SK-N-SH treated with all-trans-retinoic acid at 6 μM for 48 hours (cell line): ENCODE results near the gene STAMBP.

Experiments used
- ESRRG ChIP-seq: fragments of 250-450 bp; sonication (Bioruptor Pico); IDR thresholded peaks from 2 replicates; pipeline ENCODE4 v1.6.1; 2021; ENCODE audit warnings: mild to moderate bottlenecking
- GLIS3 ChIP-seq: fragments of 250-450 bp; sonication (Bioruptor Pico); IDR thresholded peaks from 2 replicates; pipeline ENCODE4 v1.5.0; 2020; ENCODE audit warnings: mild to moderate bottlenecking, moderate library complexity
- ISL1 ChIP-seq: fragments of 250-450 bp; sonication (Bioruptor Pico); IDR thresholded peaks from 2 replicates; pipeline ENCODE4 v2.1.2; 2022; ENCODE audit warnings: mild to moderate bottlenecking, moderate library complexity
- OSR1 ChIP-seq: fragments of 250-450 bp; sonication (Bioruptor Pico); IDR thresholded peaks from 2 replicates; pipeline ENCODE4 v1.8.0; 2022; ENCODE audit warnings: moderate library complexity, mild to moderate bottlenecking, inconsistent platforms
- RARB ChIP-seq: fragments of 250-450 bp; sonication (Bioruptor Pico); IDR thresholded peaks from 2 replicates; pipeline ENCODE4 v1.8.0; 2021; ENCODE audit warnings: mild to moderate bottlenecking, moderate library complexity
- SNAI2 ChIP-seq: fragments of 250-450 bp; sonication (Bioruptor Pico); IDR thresholded peaks from 2 replicates; pipeline ENCODE4 v1.5.0; 2020; ENCODE audit warnings: mild to moderate bottlenecking, moderate library complexity
- TCF4 ChIP-seq: fragments of 250-450 bp; sonication (Bioruptor Pico); IDR thresholded peaks from 2 replicates; pipeline ENCODE4 v1.8.0; 2021; ENCODE audit warnings: mild to moderate bottlenecking, moderate library complexity, borderline replicate concordance
- TOX ChIP-seq: fragments of 250-450 bp; sonication (Bioruptor Pico); IDR thresholded peaks from 2 replicates; pipeline ENCODE4 v1.8.0; 2021; ENCODE audit warnings: mild to moderate bottlenecking, moderate library complexity, borderline replicate concordance
- ZC3H10 ChIP-seq: fragments of 250-450 bp; sonication (Bioruptor Pico); IDR thresholded peaks from 2 replicates; pipeline ENCODE4 v1.5.1; 2021; ENCODE audit warnings: mild to moderate bottlenecking, moderate library complexity
- ZFP3 ChIP-seq: fragments of 250-450 bp; sonication (Bioruptor Pico); IDR thresholded peaks from 2 replicates; pipeline ENCODE4 v1.5.0; 2020; ENCODE audit warnings: mild to moderate bottlenecking, moderate library complexity
- ZFP30 ChIP-seq: fragments of 450-650 bp; formaldehyde crosslinking; IDR thresholded peaks from 2 replicates; pipeline ENCODE4 v1.5.0; 2022; ENCODE audit warnings: mild to moderate bottlenecking, moderate library complexity
- ZNF70 ChIP-seq: fragments of 450-650 bp; formaldehyde crosslinking; IDR thresholded peaks from 2 replicates; pipeline ENCODE4 v1.5.0; 2020; ENCODE audit warnings: mild to moderate bottlenecking, moderate library complexity
- TF ChIP-seq, protein P1 (sequence below): fragments of 250-450 bp; sonication (Bioruptor Pico); IDR thresholded peaks from 2 replicates; pipeline ENCODE4 v1.5.1; 2021; ENCODE audit warnings: mild to moderate bottlenecking, moderate library complexity
- TF ChIP-seq, protein P2 (sequence below): fragments of 250-450 bp; sonication (Bioruptor Pico); IDR thresholded peaks from 2 replicates; pipeline ENCODE4 v1.5.0; 2020; ENCODE audit warnings: mild to moderate bottlenecking, moderate library complexity

DNA sequence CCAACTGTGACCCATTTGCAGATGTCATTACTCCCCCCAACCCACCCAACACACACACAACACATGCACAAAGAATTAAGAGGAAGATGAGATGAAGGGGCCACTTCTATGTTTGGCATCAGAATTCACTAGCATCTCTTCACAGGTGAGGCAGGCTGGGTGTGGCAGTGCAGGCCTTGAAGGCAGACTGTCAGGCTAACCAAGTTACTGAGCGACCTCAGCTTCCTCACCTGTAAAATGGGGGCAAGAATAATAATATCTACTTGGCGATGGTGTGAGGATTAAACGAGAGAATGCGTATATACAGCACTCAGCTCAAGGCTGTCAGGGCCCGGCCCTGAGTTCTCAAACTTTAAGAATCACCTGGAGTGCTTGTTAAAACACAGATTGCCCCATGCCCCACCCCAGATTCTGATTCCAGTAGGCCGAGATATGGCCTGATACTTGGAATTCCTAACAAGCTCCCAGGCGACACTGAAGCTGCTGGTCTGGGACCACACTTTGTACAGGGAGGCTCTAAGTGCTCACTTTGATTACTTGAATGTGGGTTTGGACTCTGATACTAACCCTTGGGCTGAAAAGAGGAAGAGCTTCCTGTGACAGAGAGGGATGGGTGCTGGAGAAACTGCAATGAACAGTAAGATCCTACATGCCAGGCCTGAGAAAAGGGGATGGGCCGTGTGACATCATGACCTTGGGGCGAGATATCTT, 65.2 kb downstream of the STAMBP start:
- TF ChIP-seq ISL1 (CRISPR knock-in tag) (no peak), SNAI2 (CRISPR knock-in tag) (no peak), OSR1 (no peak), RARB (CRISPR knock-in tag) (no peak), TOX (no peak), TCF4 (CRISPR knock-in tag) (no peak), ZNF70 (no peak), ZFP3 (CRISPR knock-in tag) (no peak), ZFP30 (CRISPR knock-in tag) (no peak), ZC3H10 (no peak), ESRRG (CRISPR knock-in tag) (no peak), GLIS3 (CRISPR knock-in tag) (no peak)
- TF ChIP-seq, protein P1, sequence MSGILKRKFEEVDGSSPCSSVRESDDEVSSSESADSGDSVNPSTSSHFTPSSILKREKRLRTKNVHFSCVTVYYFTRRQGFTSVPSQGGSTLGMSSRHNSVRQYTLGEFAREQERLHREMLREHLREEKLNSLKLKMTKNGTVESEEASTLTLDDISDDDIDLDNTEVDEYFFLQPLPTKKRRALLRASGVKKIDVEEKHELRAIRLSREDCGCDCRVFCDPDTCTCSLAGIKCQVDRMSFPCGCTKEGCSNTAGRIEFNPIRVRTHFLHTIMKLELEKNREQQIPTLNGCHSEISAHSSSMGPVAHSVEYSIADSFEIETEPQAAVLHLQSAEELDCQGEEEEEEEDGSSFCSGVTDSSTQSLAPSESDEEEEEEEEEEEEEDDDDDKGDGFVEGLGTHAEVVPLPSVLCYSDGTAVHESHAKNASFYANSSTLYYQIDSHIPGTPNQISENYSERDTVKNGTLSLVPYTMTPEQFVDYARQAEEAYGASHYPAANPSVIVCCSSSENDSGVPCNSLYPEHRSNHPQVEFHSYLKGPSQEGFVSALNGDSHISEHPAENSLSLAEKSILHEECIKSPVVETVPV (CRISPR knock-in tag), result no peak
- TF ChIP-seq, protein P2, sequence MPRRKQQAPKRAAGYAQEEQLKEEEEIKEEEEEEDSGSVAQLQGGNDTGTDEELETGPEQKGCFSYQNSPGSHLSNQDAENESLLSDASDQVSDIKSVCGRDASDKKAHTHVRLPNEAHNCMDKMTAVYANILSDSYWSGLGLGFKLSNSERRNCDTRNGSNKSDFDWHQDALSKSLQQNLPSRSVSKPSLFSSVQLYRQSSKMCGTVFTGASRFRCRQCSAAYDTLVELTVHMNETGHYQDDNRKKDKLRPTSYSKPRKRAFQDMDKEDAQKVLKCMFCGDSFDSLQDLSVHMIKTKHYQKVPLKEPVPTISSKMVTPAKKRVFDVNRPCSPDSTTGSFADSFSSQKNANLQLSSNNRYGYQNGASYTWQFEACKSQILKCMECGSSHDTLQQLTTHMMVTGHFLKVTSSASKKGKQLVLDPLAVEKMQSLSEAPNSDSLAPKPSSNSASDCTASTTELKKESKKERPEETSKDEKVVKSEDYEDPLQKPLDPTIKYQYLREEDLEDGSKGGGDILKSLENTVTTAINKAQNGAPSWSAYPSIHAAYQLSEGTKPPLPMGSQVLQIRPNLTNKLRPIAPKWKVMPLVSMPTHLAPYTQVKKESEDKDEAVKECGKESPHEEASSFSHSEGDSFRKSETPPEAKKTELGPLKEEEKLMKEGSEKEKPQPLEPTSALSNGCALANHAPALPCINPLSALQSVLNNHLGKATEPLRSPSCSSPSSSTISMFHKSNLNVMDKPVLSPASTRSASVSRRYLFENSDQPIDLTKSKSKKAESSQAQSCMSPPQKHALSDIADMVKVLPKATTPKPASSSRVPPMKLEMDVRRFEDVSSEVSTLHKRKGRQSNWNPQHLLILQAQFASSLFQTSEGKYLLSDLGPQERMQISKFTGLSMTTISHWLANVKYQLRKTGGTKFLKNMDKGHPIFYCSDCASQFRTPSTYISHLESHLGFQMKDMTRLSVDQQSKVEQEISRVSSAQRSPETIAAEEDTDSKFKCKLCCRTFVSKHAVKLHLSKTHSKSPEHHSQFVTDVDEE (CRISPR knock-in tag), result no peak
